HepG2 (cell line): Measurements from ENCODE around the gene UBE3D. TPM values are rescaled to one million over a fixed set of nuclear protein-coding genes. Genes with fewer than 3 reads are reported as not detected.
A peak's percentile ranks its signal among the peaks of the same experiment; 100 is the strongest.

Experiments
- KLF13 ChIP-seq: sonication (generic); formaldehyde crosslinking; IDR thresholded peaks from 2 replicates; pipeline ENCODE4 v1.4.0; 2020; ENCODE audit warnings: mild to moderate bottlenecking, missing genetic modification reagents
- KLF16 ChIP-seq, 2 experiments: sonication (generic) in 1 of 2; formaldehyde crosslinking in 1 of 2; IDR thresholded peaks; 2 replicates each; pipeline versions ENCODE4 v1.6.1 to v1.8.0; 2016 to 2023; ENCODE audit warnings: missing genetic modification reagents in 2 of 2, missing compliant biosample characterization in 1 of 2
- NCOA1 ChIP-seq: sonication (generic); formaldehyde crosslinking; IDR thresholded peaks from 2 replicates; pipeline ENCODE4 v1.9.0; 2021; ENCODE audit warnings: missing genetic modification reagents
- RFXAP ChIP-seq: sonication (generic); formaldehyde crosslinking; IDR thresholded peaks from 2 replicates; pipeline ENCODE4 v1.4.0; 2020; ENCODE audit warnings: missing genetic modification reagents, borderline replicate concordance
- SKI ChIP-seq: fragments of 450-650 bp; IDR thresholded peaks from one replicate; pipeline ENCODE4 v1.6.1; 2018; ENCODE audit warnings: mild to moderate bottlenecking; ENCODE audit not compliant: partially characterized antibody
- ZFYVE20 ChIP-seq: sonication (generic); formaldehyde crosslinking; IDR thresholded peaks from 2 replicates; pipeline ENCODE4 v1.8.0; 2023; ENCODE audit warnings: low read depth, mild to moderate bottlenecking, moderate library complexity, missing genetic modification reagents, borderline replicate concordance
- ZNF234 ChIP-seq: sonication (generic); formaldehyde crosslinking; conservative IDR thresholded peaks from 2 replicates; pipeline ENCODE4 v1.5.1; 2020; ENCODE audit warnings: mild to moderate bottlenecking, missing genetic modification reagents
- ZNF546 ChIP-seq: sonication (generic); formaldehyde crosslinking; conservative IDR thresholded peaks from 2 replicates; pipeline ENCODE4 v1.8.1; 2023; ENCODE audit warnings: mild to moderate bottlenecking, missing genetic modification reagents
- ZSCAN22 ChIP-seq: sonication (generic); formaldehyde crosslinking; IDR thresholded peaks from 2 replicates; pipeline ENCODE4 v1.4.0; 2020; ENCODE audit warnings: mild to moderate bottlenecking, missing genetic modification reagents
- ZSCAN25 ChIP-seq: sonication (generic); formaldehyde crosslinking; IDR thresholded peaks from 2 replicates; pipeline ENCODE4 v1.8.0; 2022; ENCODE audit warnings: mild to moderate bottlenecking, missing genetic modification reagents
- polyA plus RNA-seq, 8 experiments: library from polyadenylated mRNA; depleted of rRNA in 3 of 8; stranded (reverse) in 7 of 8; unstranded in 1 of 8; fragments of >200 nt; fragmentation: Illumina TruSeq in 4 of 8; extraction: Trizol in 4 of 8; gene quantifications; 2 replicates each; pipeline versions ENCODE4 v1.2.1 to v1.2.3, GENCODE V29; 2011 to 2016; ENCODE audit warnings: low read depth in 4 of 8, missing spikeins in 1 of 8, mixed read lengths in 1 of 8; ENCODE audit not compliant: insufficient read depth in 1 of 8
- total RNA-seq, 5 experiments: library from RNA; depleted of rRNA; stranded (reverse); fragments of >200 nt; fragmentation: Illumina TruSeq; extraction: Trizol; gene quantifications; 2 replicates each; pipeline ENCODE4 v1.2.3, GENCODE V29; 2016; ENCODE audit warnings: low read depth in 1 of 5
- TF ChIP-seq, protein P1 (sequence below): sonication (generic); formaldehyde crosslinking; IDR thresholded peaks from 2 replicates; pipeline ENCODE4 v1.4.0; 2020; ENCODE audit warnings: missing genetic modification reagents
- TF ChIP-seq, protein P2 (sequence below): sonication (generic); formaldehyde crosslinking; IDR thresholded peaks from 2 replicates; pipeline ENCODE4 v1.5.0; 2020; ENCODE audit warnings: mild to moderate bottlenecking, missing genetic modification reagents, borderline replicate concordance
- TF ChIP-seq, protein P3 (sequence below): sonication (generic); formaldehyde crosslinking; IDR thresholded peaks from 2 replicates; pipeline ENCODE4 v1.4.0; 2020; ENCODE audit warnings: mild to moderate bottlenecking, missing genetic modification reagents
- TF ChIP-seq, protein P4 (sequence below): sonication (generic); formaldehyde crosslinking; IDR thresholded peaks from 2 replicates; pipeline ENCODE4 v1.8.1; 2023; ENCODE audit warnings: missing genetic modification reagents, mild to moderate bottlenecking, borderline replicate concordance
- TF ChIP-seq, protein P5 (sequence below): fragments of 450-650 bp; IDR thresholded peaks from 2 replicates; pipeline ENCODE4 v1.6.1; 2017; ENCODE audit warnings: mild to moderate bottlenecking
- TF ChIP-seq, protein P6 (sequence below): sonication (generic); formaldehyde crosslinking; IDR thresholded peaks from 2 replicates; pipeline ENCODE4 v1.5.1; 2020; ENCODE audit warnings: missing genetic modification reagents, mild to moderate bottlenecking, borderline replicate concordance

UBE3D gene
- total and polyA plus RNA-seq, 2 of the 13 experiments (the other 11 are each of a cell fraction or from before 2014, with no cell fraction given), result 5.1 to 11.4 TPM

DNA sequence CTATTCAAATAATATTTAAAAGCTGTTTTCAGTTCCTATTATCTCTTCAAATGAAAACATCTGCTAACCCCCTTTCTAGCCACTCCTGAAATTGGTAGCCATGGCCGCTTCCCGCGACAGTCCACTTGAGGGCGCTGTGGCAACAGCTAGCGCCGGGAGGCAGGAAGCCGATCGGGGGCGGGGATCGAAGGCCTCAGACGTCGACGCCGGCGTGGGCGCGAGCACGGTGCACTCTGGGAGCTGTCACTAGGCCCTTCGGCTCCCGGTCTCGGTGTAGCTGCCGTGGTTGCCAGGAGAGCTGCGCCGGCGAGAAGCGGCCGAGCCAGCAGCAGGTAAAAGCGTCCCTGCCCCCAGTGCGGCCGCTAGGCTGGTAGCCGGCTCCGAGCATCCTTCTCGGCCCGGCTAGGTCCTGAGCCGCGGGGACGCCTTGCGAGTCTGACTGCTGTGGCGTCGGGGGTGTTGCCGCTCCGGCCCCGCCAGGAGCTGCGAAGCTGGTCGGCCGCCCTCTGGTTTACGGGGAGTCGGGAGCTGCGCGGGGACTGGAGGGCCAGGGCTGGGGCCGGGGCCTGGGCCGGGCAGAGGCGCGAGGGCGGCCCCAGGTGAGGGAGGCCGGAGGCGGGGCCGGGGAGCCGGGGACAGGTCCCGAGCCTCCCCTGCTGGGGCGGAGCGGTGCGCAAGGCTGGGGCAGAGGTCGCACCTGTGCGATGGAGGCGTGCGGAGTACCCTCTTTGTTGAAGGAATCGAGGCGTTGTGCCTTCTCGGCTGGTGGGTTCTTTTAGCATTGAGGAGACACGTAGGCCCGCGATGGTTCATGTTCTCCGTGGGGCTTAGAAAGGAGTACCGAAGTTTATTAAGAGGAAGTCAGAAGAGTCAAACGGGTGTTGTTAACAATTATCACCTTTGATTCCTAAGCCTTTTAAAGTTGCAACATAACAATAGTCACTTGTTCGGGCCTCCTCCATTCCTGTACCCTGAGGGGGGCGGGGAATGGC is 2.1 kb upstream of the UBE3D start, which contains the start of gene DOP1A (continued):
- TF ChIP-seq, protein P1, sequence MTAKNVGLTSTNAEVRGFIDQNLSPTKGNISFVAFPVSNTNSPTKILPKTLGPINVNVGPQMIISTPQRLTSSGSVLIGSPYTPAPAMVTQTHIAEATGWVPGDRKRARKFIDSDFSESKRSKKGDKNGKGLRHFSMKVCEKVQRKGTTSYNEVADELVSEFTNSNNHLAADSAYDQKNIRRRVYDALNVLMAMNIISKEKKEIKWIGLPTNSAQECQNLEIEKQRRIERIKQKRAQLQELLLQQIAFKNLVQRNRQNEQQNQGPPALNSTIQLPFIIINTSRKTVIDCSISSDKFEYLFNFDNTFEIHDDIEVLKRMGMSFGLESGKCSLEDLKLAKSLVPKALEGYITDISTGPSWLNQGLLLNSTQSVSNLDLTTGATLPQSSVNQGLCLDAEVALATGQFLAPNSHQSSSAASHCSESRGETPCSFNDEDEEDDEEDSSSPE (CRISPR knock-in tag), result peak; percentile 41; the same call in 1 of the 2 replicates
- TF ChIP-seq, protein P2, sequence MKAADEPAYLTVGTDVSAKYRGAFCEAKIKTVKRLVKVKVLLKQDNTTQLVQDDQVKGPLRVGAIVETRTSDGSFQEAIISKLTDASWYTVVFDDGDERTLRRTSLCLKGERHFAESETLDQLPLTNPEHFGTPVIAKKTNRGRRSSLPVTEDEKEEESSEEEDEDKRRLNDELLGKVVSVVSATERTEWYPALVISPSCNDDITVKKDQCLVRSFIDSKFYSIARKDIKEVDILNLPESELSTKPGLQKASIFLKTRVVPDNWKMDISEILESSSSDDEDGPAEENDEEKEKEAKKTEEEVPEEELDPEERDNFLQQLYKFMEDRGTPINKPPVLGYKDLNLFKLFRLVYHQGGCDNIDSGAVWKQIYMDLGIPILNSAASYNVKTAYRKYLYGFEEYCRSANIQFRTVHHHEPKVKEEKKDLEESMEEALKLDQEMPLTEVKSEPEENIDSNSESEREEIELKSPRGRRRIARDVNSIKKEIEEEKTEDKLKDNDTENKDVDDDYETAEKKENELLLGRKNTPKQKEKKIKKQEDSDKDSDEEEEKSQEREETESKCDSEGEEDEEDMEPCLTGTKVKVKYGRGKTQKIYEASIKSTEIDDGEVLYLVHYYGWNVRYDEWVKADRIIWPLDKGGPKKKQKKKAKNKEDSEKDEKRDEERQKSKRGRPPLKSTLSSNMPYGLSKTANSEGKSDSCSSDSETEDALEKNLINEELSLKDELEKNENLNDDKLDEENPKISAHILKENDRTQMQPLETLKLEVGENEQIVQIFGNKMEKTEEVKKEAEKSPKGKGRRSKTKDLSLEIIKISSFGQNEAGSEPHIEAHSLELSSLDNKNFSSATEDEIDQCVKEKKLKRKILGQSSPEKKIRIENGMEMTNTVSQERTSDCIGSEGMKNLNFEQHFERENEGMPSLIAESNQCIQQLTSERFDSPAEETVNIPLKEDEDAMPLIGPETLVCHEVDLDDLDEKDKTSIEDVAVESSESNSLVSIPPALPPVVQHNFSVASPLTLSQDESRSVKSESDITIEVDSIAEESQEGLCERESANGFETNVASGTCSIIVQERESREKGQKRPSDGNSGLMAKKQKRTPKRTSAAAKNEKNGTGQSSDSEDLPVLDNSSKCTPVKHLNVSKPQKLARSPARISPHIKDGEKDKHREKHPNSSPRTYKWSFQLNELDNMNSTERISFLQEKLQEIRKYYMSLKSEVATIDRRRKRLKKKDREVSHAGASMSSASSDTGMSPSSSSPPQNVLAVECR (CRISPR knock-in tag), result peak; percentile 99
- peak in 1 of 2 experiments; percentile 87; a peak in 1 of 4 replicates for TF ChIP-seq KLF16 (CRISPR knock-in tag; IDR thresholded peaks at IDR 0.05)
- TF ChIP-seq ZSCAN22 (CRISPR knock-in tag), result no peak
- no peak for TF ChIP-seq ZSCAN25 (CRISPR knock-in tag)
- no peak for TF ChIP-seq KLF13 (CRISPR knock-in tag)
- TF ChIP-seq SKI, result no peak
- TF ChIP-seq, protein P3, sequence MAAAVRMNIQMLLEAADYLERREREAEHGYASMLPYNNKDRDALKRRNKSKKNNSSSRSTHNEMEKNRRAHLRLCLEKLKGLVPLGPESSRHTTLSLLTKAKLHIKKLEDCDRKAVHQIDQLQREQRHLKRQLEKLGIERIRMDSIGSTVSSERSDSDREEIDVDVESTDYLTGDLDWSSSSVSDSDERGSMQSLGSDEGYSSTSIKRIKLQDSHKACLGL (CRISPR knock-in tag), result peak; percentile 95
- no peak for TF ChIP-seq ZNF546 (CRISPR knock-in tag)
- TF ChIP-seq ZNF234, result 0 out of 2 replicates have a peak, but pooled peaks have one; percentile 44
- TF ChIP-seq ZFYVE20, result no peak
- TF ChIP-seq RFXAP (CRISPR knock-in tag), result no peak
- TF ChIP-seq, protein P4, sequence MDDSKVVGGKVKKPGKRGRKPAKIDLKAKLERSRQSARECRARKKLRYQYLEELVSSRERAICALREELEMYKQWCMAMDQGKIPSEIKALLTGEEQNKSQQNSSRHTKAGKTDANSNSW (CRISPR knock-in tag), result no peak
- TF ChIP-seq, protein P5, sequence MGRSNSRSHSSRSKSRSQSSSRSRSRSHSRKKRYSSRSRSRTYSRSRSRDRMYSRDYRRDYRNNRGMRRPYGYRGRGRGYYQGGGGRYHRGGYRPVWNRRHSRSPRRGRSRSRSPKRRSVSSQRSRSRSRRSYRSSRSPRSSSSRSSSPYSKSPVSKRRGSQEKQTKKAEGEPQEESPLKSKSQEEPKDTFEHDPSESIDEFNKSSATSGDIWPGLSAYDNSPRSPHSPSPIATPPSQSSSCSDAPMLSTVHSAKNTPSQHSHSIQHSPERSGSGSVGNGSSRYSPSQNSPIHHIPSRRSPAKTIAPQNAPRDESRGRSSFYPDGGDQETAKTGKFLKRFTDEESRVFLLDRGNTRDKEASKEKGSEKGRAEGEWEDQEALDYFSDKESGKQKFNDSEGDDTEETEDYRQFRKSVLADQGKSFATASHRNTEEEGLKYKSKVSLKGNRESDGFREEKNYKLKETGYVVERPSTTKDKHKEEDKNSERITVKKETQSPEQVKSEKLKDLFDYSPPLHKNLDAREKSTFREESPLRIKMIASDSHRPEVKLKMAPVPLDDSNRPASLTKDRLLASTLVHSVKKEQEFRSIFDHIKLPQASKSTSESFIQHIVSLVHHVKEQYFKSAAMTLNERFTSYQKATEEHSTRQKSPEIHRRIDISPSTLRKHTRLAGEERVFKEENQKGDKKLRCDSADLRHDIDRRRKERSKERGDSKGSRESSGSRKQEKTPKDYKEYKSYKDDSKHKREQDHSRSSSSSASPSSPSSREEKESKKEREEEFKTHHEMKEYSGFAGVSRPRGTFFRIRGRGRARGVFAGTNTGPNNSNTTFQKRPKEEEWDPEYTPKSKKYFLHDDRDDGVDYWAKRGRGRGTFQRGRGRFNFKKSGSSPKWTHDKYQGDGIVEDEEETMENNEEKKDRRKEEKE, result no peak
- TF ChIP-seq NCOA1 (CRISPR knock-in tag), result 0 out of 2 replicates have a peak, but pooled peaks have one; percentile 43
- TF ChIP-seq, protein P6, sequence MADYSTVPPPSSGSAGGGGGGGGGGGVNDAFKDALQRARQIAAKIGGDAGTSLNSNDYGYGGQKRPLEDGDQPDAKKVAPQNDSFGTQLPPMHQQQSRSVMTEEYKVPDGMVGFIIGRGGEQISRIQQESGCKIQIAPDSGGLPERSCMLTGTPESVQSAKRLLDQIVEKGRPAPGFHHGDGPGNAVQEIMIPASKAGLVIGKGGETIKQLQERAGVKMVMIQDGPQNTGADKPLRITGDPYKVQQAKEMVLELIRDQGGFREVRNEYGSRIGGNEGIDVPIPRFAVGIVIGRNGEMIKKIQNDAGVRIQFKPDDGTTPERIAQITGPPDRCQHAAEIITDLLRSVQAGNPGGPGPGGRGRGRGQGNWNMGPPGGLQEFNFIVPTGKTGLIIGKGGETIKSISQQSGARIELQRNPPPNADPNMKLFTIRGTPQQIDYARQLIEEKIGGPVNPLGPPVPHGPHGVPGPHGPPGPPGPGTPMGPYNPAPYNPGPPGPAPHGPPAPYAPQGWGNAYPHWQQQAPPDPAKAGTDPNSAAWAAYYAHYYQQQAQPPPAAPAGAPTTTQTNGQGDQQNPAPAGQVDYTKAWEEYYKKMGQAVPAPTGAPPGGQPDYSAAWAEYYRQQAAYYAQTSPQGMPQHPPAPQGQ (CRISPR knock-in tag), result no peak
